Activated CD4-positive, alpha-beta T cell treated with anti-CD3 and anti-CD28 coated beads, Interleukin-2, Interleukin-4, amounts not matched to agents 100 ng/mL and 50 ng/mL, durations not matched to agents 16 hours and 8 hours (primary cell): ENCODE results near the gene U2AF2.
A peak's percentile ranks its signal among the peaks of the same experiment; 100 is the strongest.

Experiments
- DNase-seq: peaks from one replicate; pipeline ENCODE4 v3.0.0-alpha.2; 2020; ENCODE audit warnings: low spot score

U2AF2 gene

GRCh38 chr19:55658846-55659459, 4.1 kb downstream of the U2AF2 start:
- no peak for DNase-seq

- no peak for DNase-seq
Observed at GRCh38 chr19:55659822-55660221, 5.0 kb downstream of the U2AF2 start.

GRCh38 chr19:55660404-55660803, 5.6 kb downstream of the U2AF2 start:
- DNase-seq = no peak

DNA sequence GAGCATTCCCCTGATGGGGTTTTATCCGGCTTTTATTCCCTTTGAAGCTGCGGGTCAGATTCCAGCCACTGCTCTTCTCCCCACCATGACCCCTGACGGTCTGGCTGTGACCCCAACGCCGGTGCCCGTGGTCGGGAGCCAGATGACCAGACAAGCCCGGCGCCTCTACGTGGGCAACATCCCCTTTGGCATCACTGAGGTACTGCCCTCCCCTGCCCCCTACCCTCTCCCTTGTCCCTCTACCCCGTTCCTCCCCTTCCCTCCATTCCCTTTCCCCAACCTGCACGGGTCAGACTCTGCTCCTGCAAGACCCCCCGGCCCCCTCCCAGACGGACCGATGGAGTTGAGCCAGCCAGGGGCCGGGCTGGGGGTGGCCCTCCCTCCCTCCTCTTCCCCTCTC, 6.2 kb downstream of the U2AF2 start:
- DNase-seq = no peak

- no peak for DNase-seq
Observed at GRCh38 chr19:55661826-55662225, 7.0 kb downstream of the U2AF2 start.

- no peak for DNase-seq
Observed at GRCh38 chr19:55663846-55664536, 9.2 kb downstream of the U2AF2 start.

DNA sequence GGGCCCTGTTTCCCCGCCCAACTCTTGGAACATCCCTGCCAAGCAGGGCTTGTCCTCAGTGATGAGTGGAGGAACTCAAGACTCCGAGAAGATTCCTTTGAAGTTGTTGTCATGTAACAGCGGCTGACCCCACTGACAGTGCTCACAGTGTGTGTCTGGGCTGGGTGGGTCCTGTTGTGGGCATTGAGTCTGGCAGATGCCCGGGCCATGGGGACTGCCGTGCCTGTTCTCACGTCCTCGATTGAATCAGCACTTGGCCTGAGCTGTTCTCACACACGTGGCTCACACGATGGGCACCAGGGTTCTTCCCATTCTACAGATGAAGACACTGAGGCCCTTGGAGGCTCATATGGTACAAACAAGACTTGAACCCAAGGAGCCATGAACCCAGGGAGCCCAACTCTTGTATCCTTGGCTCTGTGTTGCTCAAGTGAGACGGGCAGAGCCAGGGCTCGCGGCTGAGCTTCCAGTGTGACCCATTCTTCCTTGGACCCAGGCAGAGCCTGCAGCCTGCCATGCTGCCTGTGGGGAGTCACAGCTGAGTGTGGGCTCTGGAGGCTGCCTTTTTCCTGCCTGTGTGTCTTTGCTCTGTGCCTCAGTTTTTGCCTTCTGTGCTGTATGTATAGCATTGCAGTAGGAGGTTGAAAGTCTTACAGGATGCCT, 11.6 kb downstream of the U2AF2 start:
- DNase-seq = no peak

DNA sequence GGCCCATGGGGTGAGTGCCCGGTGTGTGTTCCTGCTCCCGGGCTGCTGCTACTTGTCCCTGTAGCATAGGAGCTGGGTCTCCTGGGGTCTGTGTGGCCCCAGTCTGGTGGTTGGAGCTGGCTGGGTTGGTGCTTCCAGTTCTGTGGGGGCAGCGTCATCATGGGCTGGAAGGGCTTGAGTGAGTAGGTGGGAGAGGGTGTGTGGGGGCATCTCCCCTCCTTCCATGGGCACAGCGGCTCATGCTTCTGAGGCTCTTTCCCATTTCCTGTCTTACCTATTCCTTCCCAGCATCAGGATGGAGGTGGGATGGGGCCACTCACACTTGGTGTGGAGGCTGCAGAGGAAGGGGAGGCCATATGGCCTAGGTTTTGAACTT, 12.2 kb downstream of the U2AF2 start:
- DNase-seq = no peak

DNA sequence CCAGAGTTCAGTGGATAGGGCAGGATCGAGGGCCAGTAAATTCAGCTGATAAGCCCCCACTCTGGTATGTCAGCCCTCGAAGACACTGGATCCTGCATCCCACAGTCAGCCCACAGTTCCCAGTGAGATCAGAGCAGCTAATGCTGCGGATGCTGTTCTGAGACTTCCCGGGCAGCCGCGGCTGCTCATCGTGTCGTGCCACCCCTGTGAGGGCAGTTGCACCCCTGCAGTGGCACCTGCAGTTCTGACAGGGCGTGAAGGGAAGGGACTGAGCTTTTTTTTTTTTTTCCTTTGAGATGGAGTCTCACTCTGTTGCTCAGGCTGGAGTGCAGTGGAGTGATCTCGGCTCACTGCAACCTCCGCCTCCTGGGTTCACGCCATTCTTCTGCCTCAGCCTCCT, 12.7 kb downstream of the U2AF2 start:
- DNase-seq = no peak

- no peak for DNase-seq
Observed at GRCh38 chr19:55667958-55668357, 13.1 kb downstream of the U2AF2 start.

GRCh38 chr19:55668603-55669348, 13.9 kb downstream of the U2AF2 start:
- DNase-seq = no peak

GRCh38 chr19:55669418-55670279, 14.8 kb downstream of the U2AF2 start:
- DNase-seq = no peak

GRCh38 chr19:55670280-55671053, 15.6 kb downstream of the U2AF2 start:
- DNase-seq = no peak

DNA sequence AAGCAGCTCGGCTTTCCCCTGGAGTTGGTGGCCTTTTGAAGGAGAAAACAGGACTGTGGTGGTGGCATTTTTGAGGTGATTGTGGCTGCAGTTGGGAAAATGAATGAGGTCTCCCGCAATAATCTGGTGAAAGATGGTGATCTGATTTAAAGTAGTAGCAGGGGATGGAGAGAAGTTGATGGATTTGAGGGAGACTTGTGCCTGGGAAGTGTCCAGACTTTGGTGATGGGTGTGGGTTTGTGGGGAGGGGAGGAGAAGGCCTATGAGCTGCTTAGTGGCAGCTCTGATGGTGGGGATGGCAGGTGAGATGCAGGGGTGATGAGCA, 16.2 kb downstream of the U2AF2 start:
- DNase-seq = no peak

- no peak for DNase-seq
Observed at GRCh38 chr19:55672418-55672817, 17.6 kb downstream of the U2AF2 start.

GRCh38 chr19:55673465-55673864, 18.6 kb downstream of the U2AF2 start:
- DNase-seq = no peak

DNA sequence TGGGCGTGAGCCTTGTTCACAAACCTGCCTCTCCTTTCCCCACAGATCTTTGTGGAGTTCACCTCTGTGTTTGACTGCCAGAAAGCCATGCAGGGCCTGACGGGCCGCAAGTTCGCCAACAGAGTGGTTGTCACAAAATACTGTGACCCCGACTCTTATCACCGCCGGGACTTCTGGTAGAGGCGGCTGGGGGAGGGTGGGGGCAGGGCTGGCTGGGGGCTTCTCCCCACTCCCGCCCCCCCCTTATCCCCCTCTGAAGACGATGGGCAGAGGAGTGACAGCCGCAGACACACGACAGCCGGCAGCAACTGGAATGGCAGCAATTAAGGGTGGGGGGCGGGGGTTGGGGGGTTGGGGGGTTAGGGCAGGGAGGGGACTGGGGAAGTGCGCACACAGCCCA, 19.1 kb downstream of the U2AF2 start:
- no peak for DNase-seq

DNA sequence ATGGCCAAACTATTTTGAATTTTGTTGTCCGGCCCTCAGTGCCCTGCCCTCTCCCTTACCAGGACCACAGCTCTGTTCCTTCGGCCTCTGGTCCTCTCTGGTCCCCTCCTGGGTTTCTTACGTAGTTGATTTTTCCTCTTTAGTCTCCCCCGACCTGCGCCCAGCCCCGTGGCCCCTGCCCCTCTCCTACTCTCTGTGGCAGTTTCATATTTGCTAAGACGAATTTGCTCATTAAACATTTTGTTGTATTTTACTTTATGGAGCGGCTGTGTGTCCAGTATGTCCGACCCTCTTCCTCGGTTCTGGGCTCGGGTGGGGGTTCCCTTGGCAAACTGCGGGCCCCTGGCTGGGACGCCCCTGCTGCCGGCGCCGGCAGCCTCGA, 19.6 kb downstream of the U2AF2 start:
- no peak for DNase-seq

DNA sequence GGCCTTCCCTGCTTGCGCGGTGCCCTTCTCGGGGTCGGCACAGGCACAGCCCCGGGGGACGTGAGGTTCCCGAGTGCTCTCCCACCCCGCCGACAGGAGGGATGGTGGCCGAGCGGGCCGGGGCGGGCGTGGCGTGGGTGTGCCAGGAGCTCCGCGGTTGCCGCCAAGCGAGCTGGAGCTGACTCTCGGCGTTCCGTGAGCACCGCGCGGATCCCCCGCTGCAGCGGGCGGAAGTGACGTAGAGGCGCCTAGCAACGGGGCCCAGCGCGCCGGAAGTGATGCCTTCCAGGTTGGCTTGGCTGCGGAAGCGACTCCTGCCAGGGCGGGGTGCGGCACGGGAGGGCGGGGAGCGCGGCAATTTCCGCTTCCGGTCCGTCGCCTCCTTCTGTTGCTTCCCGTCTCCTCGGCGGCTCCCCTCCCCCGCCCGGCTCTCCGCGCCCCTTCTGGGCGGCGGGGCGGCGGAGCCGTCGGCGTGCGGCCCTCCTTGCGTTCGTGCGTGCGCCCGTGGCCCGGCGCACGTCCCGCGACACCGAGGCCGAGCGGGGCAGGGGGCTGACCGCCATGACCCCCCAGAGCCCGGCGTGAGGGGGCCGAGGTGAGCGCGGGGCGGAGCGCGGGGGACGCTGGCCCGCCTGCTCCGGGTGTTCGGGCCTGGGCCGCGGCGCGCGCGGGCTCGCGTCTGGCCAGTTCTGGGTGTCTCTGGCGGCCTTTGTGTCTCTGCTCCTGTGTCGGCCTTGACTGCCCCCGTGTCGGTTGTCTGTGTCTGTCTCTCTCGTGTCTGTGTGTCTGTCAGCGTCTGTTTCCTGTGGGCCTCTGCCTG, 20.2 kb downstream of the U2AF2 start, which contains the start of gene EPN1:
TSS of gene EPN1 (plus strand) at position 386 of the 820 bp plus-strand sequence. CDS start 3,402 bp downstream, outside the sequence.
- DNase-seq = peak; percentile 98

GRCh38 chr19:55675661-55676354, 21.0 kb downstream of the U2AF2 start:
- no peak for DNase-seq
